ENCODE data around the gene ARHGAP21. TPM values are rescaled to one million over a fixed set of nuclear protein-coding genes. Genes with fewer than 3 reads are reported as not detected.
"Not testable (repeated sequence)": the region's sequence is repeated elsewhere in the genome, so short reads cannot be mapped to it uniquely, and the experiment has no call there.

Gene ARHGAP21
- total RNA-seq, 1 donor from 2014 or later, result 40.1 TPM

DNA sequence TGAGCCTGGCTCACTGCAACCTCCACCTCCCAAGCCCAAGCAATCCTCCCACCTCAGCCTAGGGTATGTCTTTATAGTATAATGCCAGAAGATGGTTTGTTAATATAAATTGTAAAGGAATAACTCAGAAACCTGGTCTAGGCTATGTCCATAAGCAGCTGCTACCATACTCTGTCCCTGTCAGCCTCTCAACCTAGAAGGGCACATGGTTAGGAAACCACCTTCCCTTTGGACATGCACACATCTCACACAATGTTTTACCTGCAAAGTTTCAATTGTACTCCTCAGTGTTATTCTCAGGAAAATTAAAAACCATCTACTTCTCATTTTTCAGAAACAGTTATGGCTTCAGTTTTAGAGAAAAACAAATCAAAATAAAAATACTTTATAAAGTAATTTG lies 40.1 kb downstream of the ARHGAP21 start:
- no peak for ATAC-seq

DNA sequence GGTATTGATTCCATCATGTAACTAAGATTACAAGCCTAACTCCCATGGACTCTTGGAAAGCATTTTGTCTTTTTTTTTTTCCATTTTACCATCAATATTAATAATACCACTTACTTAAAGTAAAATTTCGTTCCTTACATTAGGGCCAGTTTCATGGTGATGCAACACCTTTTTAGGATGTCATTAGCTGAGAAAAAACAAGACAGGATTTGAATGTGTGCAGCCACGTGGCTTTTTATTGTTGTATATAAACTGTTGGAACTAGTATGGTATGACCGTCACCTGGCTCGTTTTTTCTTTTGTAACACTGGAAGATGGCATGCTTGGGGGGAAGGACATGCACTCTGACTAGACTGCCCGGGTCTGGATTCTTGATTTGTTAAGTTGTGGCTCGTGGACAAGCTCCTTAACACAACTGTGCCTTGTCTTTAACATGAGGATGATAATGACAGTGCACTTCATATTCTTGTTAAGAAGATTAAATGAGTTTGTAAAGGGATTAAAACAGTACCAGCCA lies 42.1 kb downstream of the ARHGAP21 start:
- ATAC-seq, result peak; percentile 60

GRCh38 chr10:24680647-24681524 lies 42.8 kb downstream of the ARHGAP21 start:
- ATAC-seq, result no peak

DNA sequence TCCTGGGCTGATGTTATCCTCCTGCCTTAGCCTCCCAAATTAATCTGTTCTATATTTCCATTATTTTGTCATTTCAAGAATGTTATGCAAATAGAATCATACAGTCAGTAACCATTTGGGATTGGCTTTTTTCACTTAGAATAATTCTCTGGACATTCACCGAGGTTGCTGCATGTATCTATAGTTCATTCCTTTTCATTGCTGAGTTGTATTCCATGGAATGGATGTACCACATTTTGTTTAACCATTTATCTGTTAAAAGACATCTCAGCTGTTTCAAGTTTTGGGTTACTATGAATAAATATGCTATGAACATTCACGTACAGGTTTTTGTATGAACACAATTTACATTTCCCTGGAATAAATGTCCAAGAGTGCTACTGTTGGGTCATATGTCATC lies 44.9 kb downstream of the ARHGAP21 start:
- ATAC-seq, result no peak

GRCh38 chr10:24674892-24675632 lies 48.6 kb downstream of the ARHGAP21 start:
- no peak for ATAC-seq

DNA sequence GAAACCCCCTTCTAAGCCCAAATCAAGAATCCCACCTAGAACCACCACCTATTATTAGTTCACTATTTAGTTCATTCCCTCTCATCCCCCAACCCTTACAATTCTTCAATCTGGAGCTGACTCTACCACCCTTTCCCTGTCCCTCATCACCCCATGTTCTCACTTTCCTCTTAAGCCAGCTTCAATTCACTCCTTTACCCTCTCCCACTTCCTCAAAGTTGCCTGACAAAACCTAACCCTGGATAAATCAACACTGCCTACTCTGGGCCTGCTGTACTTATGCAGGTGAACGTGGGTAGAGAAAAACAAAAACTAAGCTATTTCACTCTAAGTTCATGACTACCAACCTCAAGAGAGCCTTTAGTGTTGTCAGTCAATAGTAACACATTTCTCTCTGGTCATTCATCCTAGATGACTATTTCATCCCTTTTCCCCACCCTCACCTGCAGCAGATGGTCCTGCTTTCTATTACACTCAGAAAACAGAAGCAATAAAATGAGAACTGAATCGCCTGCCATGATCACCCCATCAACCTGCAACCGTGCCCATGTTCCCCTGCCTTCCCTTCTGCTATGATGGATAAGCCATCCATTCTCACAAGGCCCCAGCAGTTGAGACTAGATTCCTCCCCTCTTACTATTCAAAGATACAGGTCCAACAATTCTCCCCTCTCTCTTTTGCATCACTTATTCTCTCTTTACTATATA lies 52.6 kb downstream of the ARHGAP21 start:
- ATAC-seq, result no peak

GRCh38 chr10:24669285-24669852 lies 54.3 kb downstream of the ARHGAP21 start:
- ATAC-seq, result no peak

- ATAC-seq, result no peak
These were observed 55.4 kb downstream of the ARHGAP21 start for GRCh38 chr10:24668247-24668646.

DNA sequence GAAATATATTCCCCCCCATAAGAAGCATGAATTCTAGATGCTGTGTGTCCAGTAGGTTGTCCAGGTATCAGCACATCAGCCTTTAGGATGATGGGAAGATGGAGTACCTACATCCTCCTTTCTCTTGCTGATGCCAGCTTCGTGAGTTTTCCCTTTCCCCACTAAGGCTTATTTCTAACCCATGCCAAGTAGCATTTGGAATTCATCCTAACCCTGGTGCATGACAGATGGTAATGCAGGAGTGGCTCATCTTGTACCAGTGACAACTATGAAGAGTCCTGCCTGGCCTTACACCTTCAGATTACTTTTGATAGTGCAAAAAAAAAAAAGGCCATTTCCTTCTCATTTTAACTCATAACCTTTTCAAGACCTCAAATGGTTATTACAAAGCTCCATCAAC lies 58.7 kb downstream of the ARHGAP21 start:
- no peak for ATAC-seq

- ATAC-seq, result no peak
These were observed 62.3 kb downstream of the ARHGAP21 start for GRCh38 chr10:24661376-24661775.

- ATAC-seq, result not testable (repeated sequence)
These were observed 65.4 kb downstream of the ARHGAP21 start for GRCh38 chr10:24658319-24658718.

GRCh38 chr10:24656326-24656725 lies 67.4 kb downstream of the ARHGAP21 start:
- not testable (repeated sequence) for ATAC-seq

DNA sequence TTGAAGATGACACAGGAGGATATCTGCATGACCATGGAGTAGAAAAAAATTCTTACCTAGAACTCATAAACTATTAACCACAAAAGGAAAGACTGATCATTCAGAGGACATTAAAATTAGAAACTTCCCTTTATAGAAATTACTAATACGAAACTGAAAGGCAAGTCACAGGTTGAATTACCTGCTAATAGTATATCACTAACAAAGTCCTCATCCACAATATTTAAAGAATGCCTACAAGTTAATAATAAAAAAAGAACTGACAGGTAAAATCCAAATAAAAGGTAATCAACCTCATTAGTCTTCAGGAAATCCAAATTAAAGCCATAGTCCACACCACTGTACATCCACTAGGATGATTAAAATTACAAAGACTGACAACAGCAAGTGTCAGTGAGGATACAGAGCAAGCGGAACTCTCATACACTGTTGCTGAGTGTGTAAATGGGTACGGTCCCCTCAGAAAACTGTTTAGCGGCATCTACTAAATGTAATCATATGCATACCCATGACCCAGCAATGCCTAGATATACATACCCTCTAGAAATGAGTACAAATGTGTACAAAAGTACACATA lies 71.2 kb downstream of the ARHGAP21 start:
- no peak for ATAC-seq

GRCh38 chr10:24651923-24652322 lies 71.8 kb downstream of the ARHGAP21 start:
- no peak for ATAC-seq

DNA sequence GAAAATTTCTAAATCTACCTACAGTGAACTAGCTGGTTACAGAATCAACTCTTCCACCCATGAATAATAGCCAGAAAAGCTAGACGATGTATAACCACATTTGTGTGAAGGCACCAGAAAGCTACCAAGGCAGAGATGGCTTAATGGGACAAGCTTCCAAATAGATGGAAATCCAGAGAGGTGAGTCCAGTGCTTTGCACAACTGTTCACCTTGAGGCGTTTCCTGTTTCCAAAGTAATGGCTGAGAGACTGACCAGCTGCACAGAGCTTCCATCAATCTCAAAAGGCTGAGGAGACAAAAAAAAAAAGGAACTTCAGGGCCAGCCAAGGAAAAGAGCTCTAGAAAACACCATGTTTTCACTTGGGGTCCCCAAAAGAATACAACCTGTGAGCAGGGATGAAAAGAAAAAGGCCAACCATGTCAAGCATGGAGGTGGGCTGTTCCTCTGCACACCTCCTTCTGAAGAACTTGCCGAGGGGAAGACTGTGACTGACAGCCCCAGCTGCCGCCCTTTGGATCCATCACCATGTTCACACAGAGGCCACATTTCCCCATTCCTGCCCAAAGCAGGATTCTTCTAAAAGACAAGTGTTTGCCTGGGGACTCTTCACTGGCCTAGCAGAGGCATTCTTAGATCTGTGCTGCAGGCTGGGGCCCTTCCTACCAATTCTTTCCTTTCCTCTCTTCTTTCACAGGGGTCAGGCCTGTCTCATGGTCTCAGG lies 72.9 kb downstream of the ARHGAP21 start:
- no peak for ATAC-seq

- peak; percentile 61 for ATAC-seq
These were observed 77.9 kb downstream of the ARHGAP21 start for GRCh38 chr10:24645784-24646183.

- no peak for ATAC-seq
These were observed 78.7 kb downstream of the ARHGAP21 start for GRCh38 chr10:24645022-24645421.

GRCh38 chr10:24643679-24644209 lies 79.9 kb downstream of the ARHGAP21 start:
- no peak for ATAC-seq

DNA sequence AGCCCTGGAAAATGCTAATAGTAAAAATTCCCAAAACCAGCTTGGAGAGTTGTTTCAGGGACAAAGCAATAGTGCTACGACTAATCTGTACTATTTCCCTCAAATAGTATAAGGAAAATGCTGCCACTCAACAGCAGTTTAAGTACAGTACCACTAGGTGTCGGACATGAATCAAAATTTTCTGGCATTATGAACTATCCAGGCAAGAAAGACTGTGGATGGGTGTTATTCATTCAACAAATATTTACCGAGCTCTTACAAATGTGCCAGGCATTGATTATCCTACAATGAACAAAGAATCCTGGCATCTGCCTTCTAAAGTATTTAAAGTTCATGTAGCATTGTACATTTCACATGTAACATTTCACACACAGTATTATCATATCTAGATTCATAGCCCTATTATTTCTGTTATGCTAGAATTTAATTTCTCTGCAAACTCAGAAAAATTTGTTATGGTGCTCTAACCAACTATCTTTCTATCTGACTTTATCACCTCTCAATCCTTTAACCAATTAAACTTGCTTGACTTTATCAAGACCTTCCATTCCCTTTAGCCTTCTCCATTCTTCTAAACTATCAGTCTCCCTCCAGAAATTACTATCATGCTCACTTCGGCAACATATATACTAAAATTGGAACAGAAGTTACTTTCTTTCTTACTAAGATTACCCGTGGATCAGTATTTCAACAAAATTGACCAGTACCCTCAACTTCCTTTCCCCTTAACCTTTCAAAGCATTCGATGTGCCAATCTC lies 80.6 kb downstream of the ARHGAP21 start:
- peak; percentile 94 for ATAC-seq

- ATAC-seq, result no peak
These were observed 84.6 kb downstream of the ARHGAP21 start for GRCh38 chr10:24639124-24639523.

Data from esophagus mucosa (tissue), 1 donor.